HL-60 (cell line): ENCODE results near the gene PCDHAC2.

Experiments
- DNase-seq, 2 experiments: peaks; one replicate each; pipeline ENCODE4 v3.0.0-alpha.2; 2010 to 2020; ENCODE audit warnings: low read depth in 1 of 2, low spot score in 1 of 2
- H3K27ac ChIP-seq: fragments of 250-450 bp; sonication (Bioruptor Pico); replicated peaks from 2 replicates; pipeline ENCODE4 v1.5.1; 2020; ENCODE audit warnings: mild to moderate bottlenecking, moderate library complexity
- H3K27me3 ChIP-seq: fragments of 250-450 bp; sonication (Bioruptor Pico); 2 replicates; pipeline ENCODE4 v1.5.1; 2021; ENCODE audit warnings: mild to moderate bottlenecking, moderate library complexity; ENCODE audit not compliant: insufficient read depth, poor library complexity, severe bottlenecking
- H3K4me3 ChIP-seq: replicated peaks from 2 replicates; pipeline ENCODE4 v1.5.1; 2011; ENCODE audit warnings: mild to moderate bottlenecking, control low read depth, low read length; ENCODE audit not compliant: insufficient read depth
- CTCF ChIP-seq: IDR thresholded peaks from one replicate; pipeline ENCODE4 v1.5.1; 2011; ENCODE audit warnings: low read length, control low read depth, inconsistent platforms; ENCODE audit not compliant: insufficient read depth
- GABPA ChIP-seq: IDR thresholded peaks from 2 replicates; pipeline ENCODE4 v1.6.1; 2012; ENCODE audit warnings: low read depth
- POLR2AphosphoS5 ChIP-seq: IDR thresholded peaks from 2 replicates; pipeline ENCODE4 v1.6.1; 2012; ENCODE audit warnings: low read depth
- REST ChIP-seq: IDR thresholded peaks from 2 replicates; pipeline ENCODE4 v1.6.1; 2012; ENCODE audit warnings: low read depth; ENCODE audit not compliant: insufficient replicate concordance
- SPI1 ChIP-seq: IDR thresholded peaks from 2 replicates; pipeline ENCODE4 v1.6.1; 2012; ENCODE audit warnings: low read depth, mild to moderate bottlenecking, borderline replicate concordance
- long read RNA-seq: library from polyadenylated mRNA; unstranded; transcript quantifications from one replicate; pipeline ENCODE4 v2.0.0, GENCODE V29; 2020

The PCDHAC2 gene
- long read RNA-seq = 0 reads

- no peak for DNase-seq
- no peak within 1 kb of the TSS for H3K27ac ChIP-seq
- H3K4me3 ChIP-seq = no peak within 1 kb of the TSS
- peaks cover 37% of the 10 kb centered on the region for H3K27me3 ChIP-seq
- TF ChIP-seq POLR2AphosphoS5 = no peak
- no peak for TF ChIP-seq CTCF
- TF ChIP-seq REST = no peak
- TF ChIP-seq GABPA = no peak
- no peak for TF ChIP-seq SPI1
Measured at GRCh38 chr5:140966293-140967225, at the start of gene PCDHAC2. TSS of gene PCDHAC2 (plus strand) at chr5:140966476. CDS start at chr5:140966767, 291 bp downstream.

- Histone ChIP-seq H3K4me3 (no peak overlapping the region), H3K27me3 (peaks cover 20% of the 10 kb centered on the region), H3K27ac (no peak overlapping the region)
- TF ChIP-seq CTCF (no peak), REST (no peak), SPI1 (no peak), POLR2AphosphoS5 (no peak), GABPA (no peak)
- no peak for DNase-seq
Measured at GRCh38 chr5:140923601-140924000, 42.7 kb upstream of the PCDHAC2 start.

- TF ChIP-seq GABPA (no peak), CTCF (no peak), SPI1 (no peak), POLR2AphosphoS5 (no peak), REST (no peak)
- Histone ChIP-seq H3K27ac (no peak within 1 kb of the TSS), H3K4me3 (no peak within 1 kb of the TSS), H3K27me3 (peaks cover 20% of the 10 kb centered on the region)
- DNase-seq = no peak
Measured at GRCh38 chr5:140925806-140926442, 40.4 kb upstream of the PCDHAC2 start, which contains the start of gene PCDHAC1. TSS of gene PCDHAC1 (plus strand) at chr5:140926299. CDS start at chr5:140926893, 594 bp downstream.
